HG02885 (cell line): ENCODE measurements around the gene BTG2.

Source experiments
- ATAC-seq: cut with Tn5 transposase; IDR thresholded peaks from one replicate; pipeline ENCODE4 v1.9.1; 2021; ENCODE audit warnings: mild to moderate bottlenecking; ENCODE audit not compliant: unreplicated experiment, poor library complexity

Gene BTG2

GRCh38 chr1:203335503-203335902 is 30.2 kb downstream of the BTG2 start:
- ATAC-seq = no peak

- no peak for ATAC-seq
Observed at GRCh38 chr1:203336097-203336496, 30.8 kb downstream of the BTG2 start.

GRCh38 chr1:203338335-203339036 is 33.2 kb downstream of the BTG2 start:
- no peak for ATAC-seq

- peak; percentile 54 for ATAC-seq
Observed at GRCh38 chr1:203340112-203340790, 34.9 kb downstream of the BTG2 start.

GRCh38 chr1:203342192-203342940 is 37.0 kb downstream of the BTG2 start:
- peak; percentile 48 for ATAC-seq

- no peak for ATAC-seq
Observed at GRCh38 chr1:203343956-203344754, 38.8 kb downstream of the BTG2 start.

- no peak for ATAC-seq
Observed at GRCh38 chr1:203346060-203346768, 40.9 kb downstream of the BTG2 start.

GRCh38 chr1:203346769-203347102 is 41.4 kb downstream of the BTG2 start:
- no peak for ATAC-seq

- no peak for ATAC-seq
Observed at GRCh38 chr1:203349166-203349565, 43.8 kb downstream of the BTG2 start.

GRCh38 chr1:203349773-203350524 is 44.6 kb downstream of the BTG2 start:
- ATAC-seq = no peak

GRCh38 chr1:203351037-203351625 is 45.8 kb downstream of the BTG2 start, which contains the start of gene FMOD:
Gene FMOD (minus strand): TSS chr1:203351122. CDS start chr1:203348270, 2,852 bp downstream.
- ATAC-seq = no peak

- no peak for ATAC-seq
Observed at GRCh38 chr1:203353486-203353885, 48.2 kb downstream of the BTG2 start.

GRCh38 chr1:203354246-203354645 is 48.9 kb downstream of the BTG2 start:
- ATAC-seq = no peak

GRCh38 chr1:203359010-203359571 is 53.8 kb downstream of the BTG2 start:
- no peak for ATAC-seq
